ENCODE results near the gene CLPTM1L.

Gene CLPTM1L

DNA sequence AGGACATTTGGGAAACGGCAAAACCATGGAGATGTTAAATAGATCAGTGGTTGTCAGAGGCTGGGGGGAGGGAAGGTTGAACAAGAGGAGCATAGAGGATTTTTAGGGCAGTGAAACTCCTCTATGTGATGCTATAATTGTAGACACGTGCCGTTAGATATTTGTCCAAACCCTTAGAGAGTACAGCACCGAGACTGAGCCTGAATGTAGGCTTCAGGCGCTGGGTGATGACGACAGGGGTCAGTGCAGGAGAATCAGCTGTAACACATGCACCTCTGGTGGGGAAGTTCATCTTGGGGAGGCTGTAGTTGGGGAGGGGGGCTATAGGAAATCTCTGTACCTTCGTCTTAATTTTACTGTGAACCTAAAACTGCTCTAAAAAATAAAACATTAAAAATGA is 22.2 kb upstream of the CLPTM1L start:
- Histone ChIP-seq H4K91ac (ENCODE audit: low read depth, low read length, poor library complexity) (no peak overlapping the region), H4K8ac (ENCODE audit: low read depth, low read length) (no peak overlapping the region), H3K14ac (ENCODE audit: low read length) (no peak overlapping the region), H3K4ac (ENCODE audit: low read length) (no peak overlapping the region), H3K9ac (ENCODE audit: low read depth, low read length, poor library complexity) (no peak overlapping the region), H3K9me3 (replicated peaks in 1 of 2; ENCODE audit: control insufficient read depth in 2 of 2, insufficient read depth in 1 of 2, low read depth in 1 of 2, low read length in 2 of 2) (no peaks in the 10 kb centered on the region), H3K36me3 (replicated peaks in 1 of 2; ENCODE audit: control insufficient read depth in 2 of 2, insufficient read depth in 2 of 2, low read length in 2 of 2) (no peaks in the 10 kb centered on the region), H2AFZ (ENCODE audit: low read length) (no peak overlapping the region), H3K4me1 (ENCODE audit: control insufficient read depth in 2 of 2, insufficient read depth in 1 of 2, low read depth in 1 of 2, low read length in 2 of 2) (no peaks in the 10 kb centered on the region), H2BK120ac (ENCODE audit: low read depth, low read length) (no peak overlapping the region), H2BK5ac (ENCODE audit: low read length) (no peak overlapping the region), H2AK5ac (ENCODE audit: low read depth, low read length) (no peak overlapping the region), H2BK15ac (ENCODE audit: low read length) (no peak overlapping the region), H3K27ac (replicated peaks; ENCODE audit: low read length) (no peak overlapping the region), H3K27me3 (ENCODE audit: control insufficient read depth in 3 of 3, insufficient read depth in 3 of 3, low read depth in 1 of 3, low read length in 3 of 3) (peaks cover 0 to 71% (median 0%) of the 10 kb centered on the region in 3 experiments), H3K18ac (ENCODE audit: low read length) (no peak overlapping the region), H3K79me1 (ENCODE audit: low read depth, low read length) (no peaks in the 10 kb centered on the region), H3K4me3 (ENCODE audit: low read length in 2 of 2) (no peak overlapping the region), H3K23ac (ENCODE audit: low read depth, low read length, poor library complexity) (no peak overlapping the region), H3K4me2 (ENCODE audit: insufficient read depth, low read length, poor library complexity, severe bottlenecking) (no peak overlapping the region), H2BK12ac (ENCODE audit: low read length) (no peak overlapping the region)
- WGBS, 2 donors (ENCODE audit: extremely low coverage in 2 of 2, insufficient read length in 2 of 2, insufficient replicate concordance in 1 of 2) = no CpG with 5 or more reads among the region's 7 CpGs
- DNase-seq (ENCODE audit: low spot score) = no peak

DNA sequence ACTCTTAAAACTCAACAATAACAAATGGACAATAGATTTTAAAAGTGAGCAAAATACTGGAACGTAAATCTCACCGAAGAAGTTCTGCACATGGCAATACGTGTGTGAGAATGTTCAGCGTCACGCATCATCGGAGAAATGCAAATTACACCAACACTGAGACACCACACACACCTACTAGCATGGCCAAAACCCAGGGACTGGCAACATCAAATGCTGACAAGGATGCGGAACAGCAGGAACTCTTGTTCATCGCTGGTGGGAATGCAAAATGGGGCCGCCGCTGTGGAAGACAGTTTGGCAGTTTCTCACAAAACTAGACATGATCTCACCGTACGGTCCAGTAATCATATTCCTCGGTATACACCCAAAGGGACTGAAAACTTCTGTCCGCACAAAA is 21.6 kb upstream of the CLPTM1L start:
- Histone ChIP-seq H3K27me3 (ENCODE audit: control insufficient read depth in 3 of 3, insufficient read depth in 3 of 3, low read depth in 1 of 3, low read length in 3 of 3) (peaks cover 0 to 67% (median 0%) of the 10 kb centered on the region in 3 experiments), H4K91ac (ENCODE audit: low read depth, low read length, poor library complexity) (no peak overlapping the region), H2BK120ac (ENCODE audit: low read depth, low read length) (no peak overlapping the region), H3K9me3 (replicated peaks in 1 of 2; ENCODE audit: control insufficient read depth in 2 of 2, insufficient read depth in 1 of 2, low read depth in 1 of 2, low read length in 2 of 2) (no peaks in the 10 kb centered on the region), H2AK5ac (ENCODE audit: low read depth, low read length) (no peak overlapping the region), H3K4me1 (ENCODE audit: control insufficient read depth in 2 of 2, insufficient read depth in 1 of 2, low read depth in 1 of 2, low read length in 2 of 2) (no peaks in the 10 kb centered on the region), H3K18ac (ENCODE audit: low read length) (no peak overlapping the region), H4K8ac (ENCODE audit: low read depth, low read length) (peak overlapping the region; percentile 19), H3K4ac (ENCODE audit: low read length) (no peak overlapping the region), H3K4me3 (ENCODE audit: low read length in 2 of 2) (no peak overlapping the region), H2BK5ac (ENCODE audit: low read length) (no peak overlapping the region), H2AFZ (ENCODE audit: low read length) (no peak overlapping the region), H3K9ac (ENCODE audit: low read depth, low read length, poor library complexity) (no peak overlapping the region), H2BK15ac (ENCODE audit: low read length) (no peak overlapping the region), H2BK12ac (ENCODE audit: low read length) (no peak overlapping the region), H3K4me2 (ENCODE audit: insufficient read depth, low read length, poor library complexity, severe bottlenecking) (no peak overlapping the region), H3K27ac (replicated peaks; ENCODE audit: low read length) (no peak overlapping the region), H3K36me3 (replicated peaks in 1 of 2; ENCODE audit: control insufficient read depth in 2 of 2, insufficient read depth in 2 of 2, low read length in 2 of 2) (no peaks in the 10 kb centered on the region), H3K23ac (ENCODE audit: low read depth, low read length, poor library complexity) (no peak overlapping the region), H3K14ac (ENCODE audit: low read length) (no peak overlapping the region), H3K79me1 (ENCODE audit: low read depth, low read length) (no peaks in the 10 kb centered on the region)
- WGBS, 2 donors (ENCODE audit: extremely low coverage in 2 of 2, insufficient read length in 2 of 2, insufficient replicate concordance in 1 of 2) = no CpG with 5 or more reads among the region's 14 CpGs
- no peak for DNase-seq (ENCODE audit: low spot score)

DNA sequence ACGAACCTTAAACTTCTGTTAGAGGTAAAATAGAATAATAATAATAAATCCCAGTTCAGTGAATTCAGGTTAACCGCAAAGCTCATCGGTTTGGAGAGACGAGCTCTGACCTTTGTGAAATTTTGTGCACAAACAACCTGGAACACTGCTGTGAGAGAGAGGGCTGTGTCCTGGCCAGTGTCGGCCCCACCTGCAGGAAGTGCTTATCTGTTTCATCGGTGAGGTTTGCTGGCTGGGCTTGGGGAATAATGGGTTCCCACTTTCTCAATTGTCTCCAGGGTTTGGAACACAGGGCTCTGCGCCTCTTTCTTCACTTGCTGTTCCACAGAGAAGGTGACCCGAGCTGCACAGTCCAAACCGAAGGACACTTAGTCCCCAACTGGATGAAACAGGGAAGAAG is 19.3 kb upstream of the CLPTM1L start:
- no peak overlapping the region for H3K14ac ChIP-seq (ENCODE audit: low read length)
- no peaks in the 10 kb centered on the region for H3K79me1 ChIP-seq (ENCODE audit: low read depth, low read length)
- H2AK5ac ChIP-seq (ENCODE audit: low read depth, low read length) = no peak overlapping the region
- no peak overlapping the region for H2BK12ac ChIP-seq (ENCODE audit: low read length)
- H4K8ac ChIP-seq (ENCODE audit: low read depth, low read length) = no peak overlapping the region
- no peak for DNase-seq (ENCODE audit: low spot score)
- no CpG with 5 or more reads among the region's 9 CpGs for WGBS, 2 donors (ENCODE audit: extremely low coverage in 2 of 2, insufficient read length in 2 of 2, insufficient replicate concordance in 1 of 2)
- no peak overlapping the region for H3K4me2 ChIP-seq (ENCODE audit: insufficient read depth, low read length, poor library complexity, severe bottlenecking)
- no peak overlapping the region for H2BK5ac ChIP-seq (ENCODE audit: low read length)
- no peak overlapping the region for H3K4ac ChIP-seq (ENCODE audit: low read length)
- H2BK15ac ChIP-seq (ENCODE audit: low read length) = no peak overlapping the region
- H3K36me3 ChIP-seq (replicated peaks in 1 of 2; ENCODE audit: control insufficient read depth in 2 of 2, insufficient read depth in 2 of 2, low read length in 2 of 2) = no peaks in the 10 kb centered on the region
- no peak overlapping the region for H4K91ac ChIP-seq (ENCODE audit: low read depth, low read length, poor library complexity)
- no peak overlapping the region for H2BK120ac ChIP-seq (ENCODE audit: low read depth, low read length)
- no peak overlapping the region for H3K18ac ChIP-seq (ENCODE audit: low read length)
- no peaks in the 10 kb centered on the region for H3K9me3 ChIP-seq (replicated peaks in 1 of 2; ENCODE audit: control insufficient read depth in 2 of 2, insufficient read depth in 1 of 2, low read depth in 1 of 2, low read length in 2 of 2)
- H3K4me3 ChIP-seq (ENCODE audit: low read length in 2 of 2) = no peak overlapping the region
- no peak overlapping the region for H3K23ac ChIP-seq (ENCODE audit: low read depth, low read length, poor library complexity)
- H3K27ac ChIP-seq (replicated peaks; ENCODE audit: low read length) = no peak overlapping the region
- H2AFZ ChIP-seq (ENCODE audit: low read length) = no peak overlapping the region
- no peaks in the 10 kb centered on the region for H3K4me1 ChIP-seq (ENCODE audit: control insufficient read depth in 2 of 2, insufficient read depth in 1 of 2, low read depth in 1 of 2, low read length in 2 of 2)
- peaks cover 0 to 60% (median 0%) of the 10 kb centered on the region in 3 experiments for H3K27me3 ChIP-seq (ENCODE audit: control insufficient read depth in 3 of 3, insufficient read depth in 3 of 3, low read depth in 1 of 3, low read length in 3 of 3)
- H3K9ac ChIP-seq (ENCODE audit: low read depth, low read length, poor library complexity) = no peak overlapping the region

DNA sequence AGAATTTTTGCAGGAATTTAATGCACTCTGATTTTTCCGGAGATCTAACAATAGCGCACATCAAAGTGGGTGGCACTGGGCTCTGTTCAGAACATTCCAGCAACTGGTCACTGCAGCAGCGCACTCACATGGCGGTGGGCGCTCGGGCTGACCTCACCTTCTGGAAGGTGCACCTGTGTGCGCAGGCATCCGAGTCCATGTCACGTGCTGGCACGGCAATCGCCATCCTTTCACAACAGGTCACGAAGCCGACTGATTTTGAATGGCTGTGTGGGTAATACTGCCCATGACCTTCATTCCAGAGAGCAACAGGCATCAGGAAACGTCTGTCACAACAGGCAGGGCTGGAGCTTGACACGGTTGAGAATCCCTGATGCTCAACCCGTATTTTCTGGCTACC is 18.7 kb upstream of the CLPTM1L start:
- Histone ChIP-seq H3K14ac (ENCODE audit: low read length) (no peak overlapping the region), H3K4me1 (ENCODE audit: control insufficient read depth in 2 of 2, insufficient read depth in 1 of 2, low read depth in 1 of 2, low read length in 2 of 2) (no peaks in the 10 kb centered on the region), H2BK12ac (ENCODE audit: low read length) (no peak overlapping the region), H3K27ac (replicated peaks; ENCODE audit: low read length) (no peak overlapping the region), H2BK120ac (ENCODE audit: low read depth, low read length) (no peak overlapping the region), H2BK15ac (ENCODE audit: low read length) (no peak overlapping the region), H3K9me3 (replicated peaks in 1 of 2; ENCODE audit: control insufficient read depth in 2 of 2, insufficient read depth in 1 of 2, low read depth in 1 of 2, low read length in 2 of 2) (no peaks in the 10 kb centered on the region), H3K23ac (ENCODE audit: low read depth, low read length, poor library complexity) (no peak overlapping the region), H3K4me2 (ENCODE audit: insufficient read depth, low read length, poor library complexity, severe bottlenecking) (no peak overlapping the region), H3K4me3 (ENCODE audit: low read length in 2 of 2) (no peak overlapping the region), H2BK5ac (ENCODE audit: low read length) (no peak overlapping the region), H3K36me3 (replicated peaks in 1 of 2; ENCODE audit: control insufficient read depth in 2 of 2, insufficient read depth in 2 of 2, low read length in 2 of 2) (no peaks in the 10 kb centered on the region), H4K91ac (ENCODE audit: low read depth, low read length, poor library complexity) (no peak overlapping the region), H3K9ac (ENCODE audit: low read depth, low read length, poor library complexity) (no peak overlapping the region), H3K79me1 (ENCODE audit: low read depth, low read length) (peaks cover 2% of the 10 kb centered on the region), H2AFZ (ENCODE audit: low read length) (no peak overlapping the region), H2AK5ac (ENCODE audit: low read depth, low read length) (no peak overlapping the region), H3K4ac (ENCODE audit: low read length) (no peak overlapping the region), H3K27me3 (ENCODE audit: control insufficient read depth in 3 of 3, insufficient read depth in 3 of 3, low read depth in 1 of 3, low read length in 3 of 3) (peaks cover 0 to 63% (median 0%) of the 10 kb centered on the region in 3 experiments), H3K18ac (ENCODE audit: low read length) (no peak overlapping the region), H4K8ac (ENCODE audit: low read depth, low read length) (no peak overlapping the region)
- WGBS, 2 donors (ENCODE audit: extremely low coverage in 2 of 2, insufficient read length in 2 of 2, insufficient replicate concordance in 1 of 2) = no CpG with 5 or more reads among the region's 16 CpGs
- no peak for DNase-seq (ENCODE audit: low spot score)
